K562 (cell line): ENCODE data around the gene SPRN. TPM values are rescaled to one million over a fixed set of nuclear protein-coding genes. Genes with fewer than 3 reads are reported as not detected.
A peak's percentile ranks its signal among the peaks of the same experiment; 100 is the strongest.

Experiments used
- EGR1 ChIP-seq: fragments of 450-650 bp; conservative IDR thresholded peaks from 2 replicates; pipeline ENCODE4 v1.6.1; 2017; ENCODE audit warnings: mild to moderate bottlenecking
- KLF1 ChIP-seq: fragments of 450-650 bp; IDR thresholded peaks from 2 replicates; pipeline ENCODE4 v1.6.1; 2016; ENCODE audit warnings: missing genetic modification characterization, missing compliant biosample characterization
- MAFG ChIP-seq: fragments of 450-650 bp; conservative IDR thresholded peaks from 2 replicates; pipeline ENCODE4 v1.6.1; 2016; ENCODE audit warnings: missing genetic modification characterization, missing compliant biosample characterization
- PHB ChIP-seq: fragments of 250-450 bp; sonication (Bioruptor Pico); IDR thresholded peaks from 2 replicates; pipeline ENCODE4 v1.5.0; 2021
- POLR2AphosphoS2 ChIP-seq: IDR thresholded peaks from 2 replicates; pipeline ENCODE4 v1.6.1; 2012; ENCODE audit warnings: low read length, improper control_type of control experiment
- PRMT5 ChIP-seq: sonication (generic); formaldehyde crosslinking; IDR thresholded peaks from 2 replicates; pipeline ENCODE4 v1.5.0; 2020; ENCODE audit warnings: missing genetic modification reagents
- RBM17 ChIP-seq: fragments of 200-400 bp; formaldehyde crosslinking; IDR thresholded peaks from 2 replicates; pipeline ENCODE4 v1.6.1; 2017; ENCODE audit warnings: low read depth, mild to moderate bottlenecking, low read length, borderline replicate concordance
- RBM22 ChIP-seq: fragments of 200-400 bp; formaldehyde crosslinking; IDR thresholded peaks from 2 replicates; pipeline ENCODE4 v1.6.1; 2018; ENCODE audit warnings: low read length, low read depth; ENCODE audit not compliant: poor library complexity, severe bottlenecking
- SMAD4 ChIP-seq: fragments of 250-450 bp; sonication (Bioruptor Pico); conservative IDR thresholded peaks from 2 replicates; pipeline ENCODE4 v1.8.0; 2021; ENCODE audit warnings: inconsistent platforms, mild to moderate bottlenecking, moderate library complexity
- ZNF282 ChIP-seq: sonication (generic); formaldehyde crosslinking; IDR thresholded peaks from 2 replicates; pipeline ENCODE4 v1.8.1; 2023; ENCODE audit warnings: missing genetic modification reagents
- polyA plus RNA-seq, 8 experiments: library from polyadenylated mRNA; depleted of rRNA in 4 of 8; stranded (reverse) in 5 of 8; unstranded in 3 of 8; fragments of >200 nt; fragmentation: Nextera tagmentation in 2 of 8; fragmentation: Illumina TruSeq in 1 of 8; extraction: Ambion mirVana in 2 of 8; extraction: Trizol in 1 of 8; gene quantifications; 2 replicates each; pipeline versions ENCODE4 v1.2.1 to v1.2.3, GENCODE V29; 2011 to 2014; ENCODE audit warnings: inconsistent platforms in 1 of 8, missing spikeins in 1 of 8
- total RNA-seq, 7 experiments: library from RNA; depleted of rRNA in 6 of 7; stranded (reverse); fragments of >200 nt in 6 of 7; fragmentation: Illumina TruSeq in 2 of 7; extraction: Trizol in 2 of 7; gene quantifications; 2 replicates each; pipeline versions ENCODE4 v1.2.1 to v1.2.3, GENCODE V29; 2011 to 2021; ENCODE audit warnings: low replicate concordance in 1 of 7
- TF ChIP-seq, protein P1 (sequence below): sonication (generic); formaldehyde crosslinking; IDR thresholded peaks from 2 replicates; pipeline ENCODE4 v1.8.1; 2023; ENCODE audit warnings: mild to moderate bottlenecking, missing genetic modification reagents, moderate library complexity
- TF ChIP-seq, protein P2 (sequence below), 2 experiments: fragments of 450-650 bp; IDR thresholded peaks; 2 replicates each; pipeline ENCODE4 v1.6.1; 2016
- TF ChIP-seq, protein P3 (sequence below): fragments of 200-800 bp; sonication (Bioruptor generic); IDR thresholded peaks from 2 replicates; pipeline ENCODE4 v1.6.1; 2017; ENCODE audit warnings: missing genetic modification characterization, missing compliant biosample characterization
- TF ChIP-seq, protein P4 (sequence below): fragments of 450-650 bp; IDR thresholded peaks from 2 replicates; pipeline ENCODE4 v1.6.1; 2017; ENCODE audit warnings: antibody characterized with exemption
- TF ChIP-seq, protein P5 (sequence below), 2 experiments: IDR thresholded peaks in 1 of 2; conservative IDR thresholded peaks in 1 of 2; 2 replicates each; pipeline ENCODE4 v1.6.1; 2016; ENCODE audit warnings: low read depth in 2 of 2, mild to moderate bottlenecking in 1 of 2, missing compliant biosample characterization in 1 of 2, missing genetic modification characterization in 1 of 2, moderate library complexity in 1 of 2
- TF ChIP-seq, protein P6 (sequence below), 2 experiments: fragments of 200-800 bp in 1 of 2; sonication (Bioruptor generic) in 1 of 2; sonication (generic) in 1 of 2; formaldehyde crosslinking in 1 of 2; IDR thresholded peaks in 1 of 2; conservative IDR thresholded peaks in 1 of 2; 2 replicates each; pipeline versions ENCODE4 v1.5.0 to v1.6.1; 2016 to 2020; ENCODE audit warnings: missing compliant biosample characterization in 1 of 2, missing genetic modification characterization in 1 of 2, missing genetic modification reagents in 1 of 2

The SPRN gene
- total and polyA plus RNA-seq, 9 of the 15 experiments (the other 6 are each of a cell fraction or from before 2014, with no cell fraction given), result 0.04 TPM; not detected in 8

DNA sequence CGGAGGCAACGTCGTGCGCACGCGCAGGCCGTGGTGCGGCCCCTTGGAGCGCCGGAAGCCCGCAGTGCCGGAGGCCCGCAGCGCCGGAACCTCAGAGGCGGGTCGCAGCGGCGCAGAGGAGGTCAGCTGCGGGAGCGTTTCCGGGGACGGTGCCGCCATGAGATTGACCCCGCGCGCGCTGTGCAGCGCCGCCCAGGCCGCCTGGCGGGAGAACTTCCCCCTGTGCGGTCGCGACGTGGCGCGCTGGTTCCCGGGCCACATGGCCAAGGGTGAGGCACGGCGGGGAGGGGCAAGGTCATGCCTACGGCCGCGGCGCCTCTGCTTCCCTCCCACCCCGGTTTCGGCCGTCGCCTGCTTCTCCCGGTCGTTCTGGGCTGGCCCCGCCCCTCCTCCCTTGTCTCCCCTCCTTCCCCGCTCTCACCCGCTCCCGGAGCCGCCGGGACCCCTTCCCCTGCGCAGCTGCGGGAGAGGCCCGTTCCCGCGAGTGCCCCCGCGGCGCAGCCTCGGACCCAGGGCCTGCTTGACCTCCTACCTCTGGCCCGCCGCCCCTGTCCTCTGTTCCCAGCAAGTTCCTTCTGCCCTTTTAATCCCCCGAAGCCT, 30.3 kb downstream of the SPRN start, which contains the start of gene MTG1 (continued):
- TF ChIP-seq, protein P1, sequence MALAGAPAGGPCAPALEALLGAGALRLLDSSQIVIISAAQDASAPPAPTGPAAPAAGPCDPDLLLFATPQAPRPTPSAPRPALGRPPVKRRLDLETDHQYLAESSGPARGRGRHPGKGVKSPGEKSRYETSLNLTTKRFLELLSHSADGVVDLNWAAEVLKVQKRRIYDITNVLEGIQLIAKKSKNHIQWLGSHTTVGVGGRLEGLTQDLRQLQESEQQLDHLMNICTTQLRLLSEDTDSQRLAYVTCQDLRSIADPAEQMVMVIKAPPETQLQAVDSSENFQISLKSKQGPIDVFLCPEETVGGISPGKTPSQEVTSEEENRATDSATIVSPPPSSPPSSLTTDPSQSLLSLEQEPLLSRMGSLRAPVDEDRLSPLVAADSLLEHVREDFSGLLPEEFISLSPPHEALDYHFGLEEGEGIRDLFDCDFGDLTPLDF (CRISPR knock-in tag), result peak; percentile 93
- TF ChIP-seq, protein P2, sequence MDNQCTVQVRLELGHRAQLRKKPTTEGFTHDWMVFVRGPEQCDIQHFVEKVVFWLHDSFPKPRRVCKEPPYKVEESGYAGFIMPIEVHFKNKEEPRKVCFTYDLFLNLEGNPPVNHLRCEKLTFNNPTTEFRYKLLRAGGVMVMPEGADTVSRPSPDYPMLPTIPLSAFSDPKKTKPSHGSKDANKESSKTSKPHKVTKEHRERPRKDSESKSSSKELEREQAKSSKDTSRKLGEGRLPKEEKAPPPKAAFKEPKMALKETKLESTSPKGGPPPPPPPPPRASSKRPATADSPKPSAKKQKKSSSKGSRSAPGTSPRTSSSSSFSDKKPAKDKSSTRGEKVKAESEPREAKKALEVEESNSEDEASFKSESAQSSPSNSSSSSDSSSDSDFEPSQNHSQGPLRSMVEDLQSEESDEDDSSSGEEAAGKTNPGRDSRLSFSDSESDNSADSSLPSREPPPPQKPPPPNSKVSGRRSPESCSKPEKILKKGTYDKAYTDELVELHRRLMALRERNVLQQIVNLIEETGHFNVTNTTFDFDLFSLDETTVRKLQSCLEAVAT (IDR thresholded peaks at IDR 0.05), result peak in 1 of 2 experiments; percentile 62; a peak in 1 of 4 replicates
- peak; percentile 48 for TF ChIP-seq RBM22
- TF ChIP-seq, protein P3, sequence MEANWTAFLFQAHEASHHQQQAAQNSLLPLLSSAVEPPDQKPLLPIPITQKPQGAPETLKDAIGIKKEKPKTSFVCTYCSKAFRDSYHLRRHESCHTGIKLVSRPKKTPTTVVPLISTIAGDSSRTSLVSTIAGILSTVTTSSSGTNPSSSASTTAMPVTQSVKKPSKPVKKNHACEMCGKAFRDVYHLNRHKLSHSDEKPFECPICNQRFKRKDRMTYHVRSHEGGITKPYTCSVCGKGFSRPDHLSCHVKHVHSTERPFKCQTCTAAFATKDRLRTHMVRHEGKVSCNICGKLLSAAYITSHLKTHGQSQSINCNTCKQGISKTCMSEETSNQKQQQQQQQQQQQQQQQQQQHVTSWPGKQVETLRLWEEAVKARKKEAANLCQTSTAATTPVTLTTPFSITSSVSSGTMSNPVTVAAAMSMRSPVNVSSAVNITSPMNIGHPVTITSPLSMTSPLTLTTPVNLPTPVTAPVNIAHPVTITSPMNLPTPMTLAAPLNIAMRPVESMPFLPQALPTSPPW, result peak; percentile 71
- TF ChIP-seq, protein P4, sequence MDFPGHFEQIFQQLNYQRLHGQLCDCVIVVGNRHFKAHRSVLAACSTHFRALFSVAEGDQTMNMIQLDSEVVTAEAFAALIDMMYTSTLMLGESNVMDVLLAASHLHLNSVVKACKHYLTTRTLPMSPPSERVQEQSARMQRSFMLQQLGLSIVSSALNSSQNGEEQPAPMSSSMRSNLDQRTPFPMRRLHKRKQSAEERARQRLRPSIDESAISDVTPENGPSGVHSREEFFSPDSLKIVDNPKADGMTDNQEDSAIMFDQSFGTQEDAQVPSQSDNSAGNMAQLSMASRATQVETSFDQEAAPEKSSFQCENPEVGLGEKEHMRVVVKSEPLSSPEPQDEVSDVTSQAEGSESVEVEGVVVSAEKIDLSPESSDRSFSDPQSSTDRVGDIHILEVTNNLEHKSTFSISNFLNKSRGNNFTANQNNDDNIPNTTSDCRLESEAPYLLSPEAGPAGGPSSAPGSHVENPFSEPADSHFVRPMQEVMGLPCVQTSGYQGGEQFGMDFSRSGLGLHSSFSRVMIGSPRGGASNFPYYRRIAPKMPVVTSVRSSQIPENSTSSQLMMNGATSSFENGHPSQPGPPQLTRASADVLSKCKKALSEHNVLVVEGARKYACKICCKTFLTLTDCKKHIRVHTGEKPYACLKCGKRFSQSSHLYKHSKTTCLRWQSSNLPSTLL, result no peak
- TF ChIP-seq, protein P5, sequence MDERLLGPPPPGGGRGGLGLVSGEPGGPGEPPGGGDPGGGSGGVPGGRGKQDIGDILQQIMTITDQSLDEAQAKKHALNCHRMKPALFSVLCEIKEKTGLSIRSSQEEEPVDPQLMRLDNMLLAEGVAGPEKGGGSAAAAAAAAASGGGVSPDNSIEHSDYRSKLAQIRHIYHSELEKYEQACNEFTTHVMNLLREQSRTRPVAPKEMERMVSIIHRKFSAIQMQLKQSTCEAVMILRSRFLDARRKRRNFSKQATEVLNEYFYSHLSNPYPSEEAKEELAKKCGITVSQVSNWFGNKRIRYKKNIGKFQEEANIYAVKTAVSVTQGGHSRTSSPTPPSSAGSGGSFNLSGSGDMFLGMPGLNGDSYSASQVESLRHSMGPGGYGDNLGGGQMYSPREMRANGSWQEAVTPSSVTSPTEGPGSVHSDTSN (CRISPR knock-in tag; IDR thresholded peaks at IDR 0.05; ENCODE audit: low read depth), result no peak
- TF ChIP-seq, protein P5 (tag; conservative IDR thresholded peaks at IDR 0.05; ENCODE audit: low read depth), result no peak
- peak; percentile 44; the same call in 1 of the 2 replicates for TF ChIP-seq ZNF282 (CRISPR knock-in tag)
- TF ChIP-seq PHB (CRISPR knock-in tag), result peak; percentile 77; the same call in 1 of the 2 replicates
- TF ChIP-seq SMAD4, result peak; percentile 79
- no peak for TF ChIP-seq RBM17
- TF ChIP-seq KLF1, result peak; percentile 77; the same call in 1 of the 2 replicates
- TF ChIP-seq PRMT5, result no peak
- TF ChIP-seq POLR2AphosphoS2, result peak; percentile 95
- TF ChIP-seq, protein P6, sequence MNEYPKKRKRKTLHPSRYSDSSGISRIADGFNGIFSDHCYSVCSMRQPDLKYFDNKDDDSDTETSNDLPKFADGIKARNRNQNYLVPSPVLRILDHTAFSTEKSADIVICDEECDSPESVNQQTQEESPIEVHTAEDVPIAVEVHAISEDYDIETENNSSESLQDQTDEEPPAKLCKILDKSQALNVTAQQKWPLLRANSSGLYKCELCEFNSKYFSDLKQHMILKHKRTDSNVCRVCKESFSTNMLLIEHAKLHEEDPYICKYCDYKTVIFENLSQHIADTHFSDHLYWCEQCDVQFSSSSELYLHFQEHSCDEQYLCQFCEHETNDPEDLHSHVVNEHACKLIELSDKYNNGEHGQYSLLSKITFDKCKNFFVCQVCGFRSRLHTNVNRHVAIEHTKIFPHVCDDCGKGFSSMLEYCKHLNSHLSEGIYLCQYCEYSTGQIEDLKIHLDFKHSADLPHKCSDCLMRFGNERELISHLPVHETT (CRISPR knock-in tag; conservative IDR thresholded peaks at IDR 0.05 in 1 of 2, IDR thresholded peaks at IDR 0.05 in 1 of 2), result peak in 1 of 2 experiments; percentile 98; a peak in 2 of 4 replicates
- TF ChIP-seq MAFG (tag), result no peak
- peak; percentile 19; the same call in 1 of the 2 replicates for TF ChIP-seq EGR1
